SK-N-SH treated with all-trans-retinoic acid at 6 μM for 48 hours (cell line): Measurements from ENCODE around the gene GRID1.
A peak's percentile ranks its signal among the peaks of the same experiment; 100 is the strongest.
"Not testable (repeated sequence)": the region's sequence is repeated elsewhere in the genome, so short reads cannot be mapped to it uniquely, and the experiment has no call there.

Source experiments
- ATAC-seq: fragments of 200-7000 bp; cut with Tn5 transposase; 3 replicates; pipeline ENCODE4 v1.9.1; 2020; ENCODE audit warnings: mild to moderate bottlenecking, moderate library complexity
- ARNTL ChIP-seq: fragments of 450-650 bp; formaldehyde crosslinking; IDR thresholded peaks from 2 replicates; pipeline ENCODE4 v1.5.0; 2020; ENCODE audit warnings: low read depth, mild to moderate bottlenecking, moderate library complexity, borderline replicate concordance
- BACH2 ChIP-seq: fragments of 250-450 bp; sonication (Bioruptor Pico); IDR thresholded peaks from 2 replicates; pipeline ENCODE4 v1.9.0; 2021; ENCODE audit warnings: mild to moderate bottlenecking, borderline replicate concordance
- CSDC2 ChIP-seq: fragments of 250-450 bp; sonication (Bioruptor Pico); IDR thresholded peaks from 2 replicates; pipeline ENCODE4 v1.5.0; 2020; ENCODE audit warnings: mild to moderate bottlenecking, moderate library complexity
- GLIS3 ChIP-seq: fragments of 250-450 bp; sonication (Bioruptor Pico); IDR thresholded peaks from 2 replicates; pipeline ENCODE4 v1.5.0; 2020; ENCODE audit warnings: mild to moderate bottlenecking, moderate library complexity
- ISL1 ChIP-seq: fragments of 250-450 bp; sonication (Bioruptor Pico); IDR thresholded peaks from 2 replicates; pipeline ENCODE4 v2.1.2; 2022; ENCODE audit warnings: mild to moderate bottlenecking, moderate library complexity
- OSR1 ChIP-seq: fragments of 250-450 bp; sonication (Bioruptor Pico); IDR thresholded peaks from 2 replicates; pipeline ENCODE4 v1.8.0; 2022; ENCODE audit warnings: moderate library complexity, mild to moderate bottlenecking, inconsistent platforms
- PATZ1 ChIP-seq: fragments of 250-450 bp; sonication (Bioruptor Pico); IDR thresholded peaks from 2 replicates; pipeline ENCODE4 v1.8.0; 2020; ENCODE audit warnings: mild to moderate bottlenecking, moderate library complexity, borderline replicate concordance
- PPARA ChIP-seq: fragments of 250-450 bp; sonication (Bioruptor Pico); IDR thresholded peaks from 2 replicates; pipeline ENCODE4 v1.5.0; 2020; ENCODE audit warnings: mild to moderate bottlenecking, borderline replicate concordance
- SNAI2 ChIP-seq: fragments of 250-450 bp; sonication (Bioruptor Pico); IDR thresholded peaks from 2 replicates; pipeline ENCODE4 v1.5.0; 2020; ENCODE audit warnings: mild to moderate bottlenecking, moderate library complexity
- TCF4 ChIP-seq: fragments of 250-450 bp; sonication (Bioruptor Pico); IDR thresholded peaks from 2 replicates; pipeline ENCODE4 v1.8.0; 2021; ENCODE audit warnings: mild to moderate bottlenecking, moderate library complexity, borderline replicate concordance
- TOX ChIP-seq: fragments of 250-450 bp; sonication (Bioruptor Pico); IDR thresholded peaks from 2 replicates; pipeline ENCODE4 v1.8.0; 2021; ENCODE audit warnings: mild to moderate bottlenecking, moderate library complexity, borderline replicate concordance
- TSHZ2 ChIP-seq: fragments of 250-450 bp; sonication (Bioruptor Pico); IDR thresholded peaks from 2 replicates; pipeline ENCODE4 v1.5.0; 2020; ENCODE audit warnings: mild to moderate bottlenecking, moderate library complexity
- ZC3H10 ChIP-seq: fragments of 250-450 bp; sonication (Bioruptor Pico); IDR thresholded peaks from 2 replicates; pipeline ENCODE4 v1.5.1; 2021; ENCODE audit warnings: mild to moderate bottlenecking, moderate library complexity
- ZFP3 ChIP-seq: fragments of 250-450 bp; sonication (Bioruptor Pico); IDR thresholded peaks from 2 replicates; pipeline ENCODE4 v1.5.0; 2020; ENCODE audit warnings: mild to moderate bottlenecking, moderate library complexity
- ZFP30 ChIP-seq: fragments of 450-650 bp; formaldehyde crosslinking; IDR thresholded peaks from 2 replicates; pipeline ENCODE4 v1.5.0; 2022; ENCODE audit warnings: mild to moderate bottlenecking, moderate library complexity
- ZNF565 ChIP-seq: fragments of 450-650 bp; formaldehyde crosslinking; conservative IDR thresholded peaks from 2 replicates; pipeline ENCODE4 v1.5.0; 2020; ENCODE audit warnings: low read depth, mild to moderate bottlenecking, moderate library complexity
- ZNF70 ChIP-seq: fragments of 450-650 bp; formaldehyde crosslinking; IDR thresholded peaks from 2 replicates; pipeline ENCODE4 v1.5.0; 2020; ENCODE audit warnings: mild to moderate bottlenecking, moderate library complexity
- TF ChIP-seq, protein P1 (sequence below): fragments of 250-450 bp; sonication (Bioruptor Pico); IDR thresholded peaks from 2 replicates; pipeline ENCODE4 v1.5.1; 2021; ENCODE audit warnings: mild to moderate bottlenecking, moderate library complexity
- TF ChIP-seq, protein P2 (sequence below): fragments of 250-450 bp; sonication (Bioruptor Pico); IDR thresholded peaks from 2 replicates; pipeline ENCODE4 v1.5.1; 2020; ENCODE audit warnings: low read depth, mild to moderate bottlenecking, moderate library complexity

Gene GRID1

DNA sequence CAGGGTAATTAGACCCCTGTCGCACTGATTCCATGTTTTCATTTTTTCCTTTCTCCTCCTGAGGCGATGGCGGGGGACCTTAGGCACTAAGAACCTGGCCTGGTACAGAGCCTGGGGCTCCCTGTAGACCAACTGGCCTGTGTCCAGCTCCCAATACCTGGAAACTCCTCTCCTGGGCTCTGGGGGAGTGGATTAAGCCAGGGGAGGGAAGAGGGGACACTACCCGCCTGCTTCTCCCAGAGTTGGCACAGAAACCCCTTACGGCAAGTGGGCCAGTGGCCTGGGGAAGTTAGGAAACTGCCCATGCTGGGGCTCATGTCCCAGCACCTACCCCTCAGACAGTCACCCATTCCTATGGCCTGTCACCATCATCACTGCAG is 121.6 kb downstream of the GRID1 start:
- TF ChIP-seq TOX (CRISPR knock-in tag) = no peak
- no peak for TF ChIP-seq ZNF70 (CRISPR knock-in tag)
- no peak for TF ChIP-seq GLIS3 (CRISPR knock-in tag)
- no peak for TF ChIP-seq ZNF565 (CRISPR knock-in tag)
- TF ChIP-seq ZC3H10 (CRISPR knock-in tag) = no peak
- no peak for TF ChIP-seq TCF4 (CRISPR knock-in tag)
- TF ChIP-seq, protein P1, sequence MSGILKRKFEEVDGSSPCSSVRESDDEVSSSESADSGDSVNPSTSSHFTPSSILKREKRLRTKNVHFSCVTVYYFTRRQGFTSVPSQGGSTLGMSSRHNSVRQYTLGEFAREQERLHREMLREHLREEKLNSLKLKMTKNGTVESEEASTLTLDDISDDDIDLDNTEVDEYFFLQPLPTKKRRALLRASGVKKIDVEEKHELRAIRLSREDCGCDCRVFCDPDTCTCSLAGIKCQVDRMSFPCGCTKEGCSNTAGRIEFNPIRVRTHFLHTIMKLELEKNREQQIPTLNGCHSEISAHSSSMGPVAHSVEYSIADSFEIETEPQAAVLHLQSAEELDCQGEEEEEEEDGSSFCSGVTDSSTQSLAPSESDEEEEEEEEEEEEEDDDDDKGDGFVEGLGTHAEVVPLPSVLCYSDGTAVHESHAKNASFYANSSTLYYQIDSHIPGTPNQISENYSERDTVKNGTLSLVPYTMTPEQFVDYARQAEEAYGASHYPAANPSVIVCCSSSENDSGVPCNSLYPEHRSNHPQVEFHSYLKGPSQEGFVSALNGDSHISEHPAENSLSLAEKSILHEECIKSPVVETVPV = no peak
- no peak for TF ChIP-seq CSDC2 (CRISPR knock-in tag)
- TF ChIP-seq OSR1 = no peak
- no peak for ATAC-seq

DNA sequence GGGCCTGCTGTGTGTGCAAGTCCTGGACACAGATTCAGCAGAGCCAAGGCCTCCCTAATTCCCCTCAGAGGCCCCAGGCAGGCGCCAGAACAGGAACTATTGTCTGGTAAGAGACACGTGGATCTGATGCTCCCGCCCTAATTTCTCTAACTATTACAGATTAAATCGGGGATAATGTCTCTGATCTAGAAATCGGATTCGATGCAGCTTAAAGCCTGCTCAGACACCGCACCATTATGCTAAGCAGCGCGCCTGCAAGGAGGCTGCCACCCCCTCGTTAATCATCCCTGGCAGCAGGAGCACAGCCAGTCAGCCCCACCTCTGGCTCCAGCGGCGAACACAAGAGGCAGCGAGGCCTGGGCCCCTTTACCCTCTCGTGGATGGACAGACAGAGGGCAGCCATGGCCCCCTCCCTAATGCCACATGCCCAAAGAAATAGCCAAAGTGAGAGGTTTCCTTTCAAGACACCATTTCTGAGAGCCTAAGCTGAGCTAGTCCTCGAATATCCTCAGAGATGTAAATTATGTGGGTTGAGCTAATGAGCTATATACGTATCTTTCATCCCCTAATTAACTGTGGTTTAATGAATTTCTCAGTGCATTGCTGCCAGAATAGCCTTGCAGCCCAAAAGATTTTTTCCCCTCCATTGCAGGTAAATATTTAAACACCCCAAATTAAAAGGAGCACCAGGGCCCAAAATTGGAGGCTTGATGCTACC is 122.1 kb downstream of the GRID1 start:
- ATAC-seq = peak; percentile 20; the same call in 1 of the 3 replicates
- TF ChIP-seq TCF4 (CRISPR knock-in tag) (peak; percentile 26; the same call in 1 of the 2 replicates), BACH2 (CRISPR knock-in tag) (no peak)
- TF ChIP-seq, all 23 proteins: peak for 1

GRCh38 chr10:86243651-86244155 is 122.9 kb downstream of the GRID1 start:
- ATAC-seq = no peak
- TF ChIP-seq ISL1 (CRISPR knock-in tag) = no peak
- TF ChIP-seq PATZ1 (CRISPR knock-in tag) = no peak
- no peak for TF ChIP-seq ZFP3 (CRISPR knock-in tag)
- TF ChIP-seq, all 23 proteins: peak for 0

DNA sequence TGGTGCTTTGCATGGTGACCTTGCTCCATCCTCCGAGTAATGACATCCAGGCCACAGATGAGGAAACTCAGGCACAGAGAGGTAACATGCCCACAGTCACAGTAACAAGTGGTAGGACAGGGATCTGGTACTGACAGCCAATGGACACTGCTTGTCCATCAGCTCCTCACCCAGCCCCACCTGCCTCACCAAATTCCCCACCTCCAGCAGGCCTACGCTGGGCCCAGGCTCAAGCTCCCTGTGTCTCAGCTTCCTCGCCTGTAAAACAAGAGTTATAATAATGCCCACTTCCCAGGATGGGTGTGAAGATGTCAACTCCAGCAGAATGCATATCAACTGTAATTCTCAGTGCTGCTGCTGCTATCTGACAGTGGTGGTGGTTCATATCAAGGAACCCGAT is 123.8 kb downstream of the GRID1 start:
- TF ChIP-seq ARNTL (no peak), ZNF565 (CRISPR knock-in tag) (no peak), CSDC2 (CRISPR knock-in tag) (no peak), SNAI2 (CRISPR knock-in tag) (no peak), BACH2 (CRISPR knock-in tag) (no peak), GLIS3 (CRISPR knock-in tag) (no peak), ZFP30 (CRISPR knock-in tag) (no peak)
- TF ChIP-seq, protein P2, sequence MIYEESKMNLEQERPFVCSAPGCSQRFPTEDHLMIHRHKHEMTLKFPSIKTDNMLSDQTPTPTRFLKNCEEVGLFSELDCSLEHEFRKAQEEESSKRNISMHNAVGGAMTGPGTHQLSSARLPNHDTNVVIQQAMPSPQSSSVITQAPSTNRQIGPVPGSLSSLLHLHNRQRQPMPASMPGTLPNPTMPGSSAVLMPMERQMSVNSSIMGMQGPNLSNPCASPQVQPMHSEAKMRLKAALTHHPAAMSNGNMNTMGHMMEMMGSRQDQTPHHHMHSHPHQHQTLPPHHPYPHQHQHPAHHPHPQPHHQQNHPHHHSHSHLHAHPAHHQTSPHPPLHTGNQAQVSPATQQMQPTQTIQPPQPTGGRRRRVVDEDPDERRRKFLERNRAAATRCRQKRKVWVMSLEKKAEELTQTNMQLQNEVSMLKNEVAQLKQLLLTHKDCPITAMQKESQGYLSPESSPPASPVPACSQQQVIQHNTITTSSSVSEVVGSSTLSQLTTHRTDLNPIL (CRISPR knock-in tag) = no peak
- TF ChIP-seq, protein P1 = no peak
- no peak for ATAC-seq

DNA sequence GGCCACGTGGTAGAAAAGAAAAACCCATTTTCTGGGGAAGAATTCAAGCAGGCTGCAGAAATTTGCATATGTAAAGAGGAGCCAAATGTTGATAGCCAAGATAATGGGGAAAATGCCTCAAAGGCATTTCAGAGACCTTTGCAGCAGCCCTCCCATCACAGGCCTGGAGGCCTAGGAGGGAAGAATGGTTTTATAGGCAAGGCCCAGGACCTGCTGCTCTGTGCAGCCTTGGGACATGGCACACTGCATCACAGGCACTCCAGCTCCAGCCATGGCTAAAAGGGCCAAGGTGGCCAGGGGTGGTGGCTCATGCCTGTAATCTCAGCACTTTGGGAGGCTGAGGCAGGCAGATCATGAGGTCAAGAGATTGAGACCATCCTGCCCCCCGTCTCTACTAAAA is 128.5 kb downstream of the GRID1 start:
- ATAC-seq = not testable (repeated sequence)

DNA sequence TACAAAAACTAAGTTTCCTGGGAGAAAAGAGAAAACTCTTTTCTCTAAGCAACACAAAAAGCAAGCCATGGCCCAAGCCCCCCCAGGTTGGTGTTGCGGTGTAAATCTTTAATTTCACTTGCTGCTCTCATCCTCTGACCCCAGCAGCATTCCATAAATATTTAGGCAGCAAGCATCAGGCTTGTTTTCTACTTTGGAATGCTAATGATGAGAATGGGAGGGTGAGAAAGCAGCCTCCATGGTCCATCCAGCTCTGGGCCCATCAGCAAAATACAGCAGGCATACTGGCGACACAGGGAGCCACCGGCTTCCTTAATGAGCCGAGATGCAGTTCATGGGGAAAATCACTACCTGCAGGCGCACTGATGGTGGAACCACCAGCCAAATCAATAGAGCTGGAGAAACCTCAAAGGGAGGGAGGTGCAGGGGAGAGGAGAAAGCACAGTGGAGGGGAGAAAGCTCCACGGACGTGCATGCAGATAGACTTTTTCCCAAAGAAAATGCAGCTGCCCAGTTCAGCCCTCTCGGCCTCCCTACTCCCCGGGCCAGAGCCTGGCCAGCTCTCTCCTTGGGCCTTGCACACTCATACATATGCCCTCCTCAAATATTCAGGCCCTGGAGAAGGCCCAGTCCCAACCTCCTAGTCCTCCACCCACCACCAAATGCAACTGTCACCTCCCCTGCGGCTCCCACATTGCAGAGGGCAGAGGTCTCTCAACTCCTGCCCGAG is 131.9 kb downstream of the GRID1 start:
- ATAC-seq = no peak
- TF ChIP-seq PPARA (CRISPR knock-in tag) (no peak), TSHZ2 (CRISPR knock-in tag) (no peak), ISL1 (CRISPR knock-in tag) (no peak)
